GM12873 (cell line): Measurements from ENCODE around the gene MRPL49.

Experiments
- TF ChIP-seq, protein P1 (sequence below): IDR thresholded peaks from 2 replicates; pipeline ENCODE4 v1.5.1; 2012; ENCODE audit warnings: low read depth, mild to moderate bottlenecking, moderate library complexity, low read length, control low read depth; ENCODE audit not compliant: insufficient read depth; ENCODE audit errors: missing control alignments

MRPL49 gene

DNA sequence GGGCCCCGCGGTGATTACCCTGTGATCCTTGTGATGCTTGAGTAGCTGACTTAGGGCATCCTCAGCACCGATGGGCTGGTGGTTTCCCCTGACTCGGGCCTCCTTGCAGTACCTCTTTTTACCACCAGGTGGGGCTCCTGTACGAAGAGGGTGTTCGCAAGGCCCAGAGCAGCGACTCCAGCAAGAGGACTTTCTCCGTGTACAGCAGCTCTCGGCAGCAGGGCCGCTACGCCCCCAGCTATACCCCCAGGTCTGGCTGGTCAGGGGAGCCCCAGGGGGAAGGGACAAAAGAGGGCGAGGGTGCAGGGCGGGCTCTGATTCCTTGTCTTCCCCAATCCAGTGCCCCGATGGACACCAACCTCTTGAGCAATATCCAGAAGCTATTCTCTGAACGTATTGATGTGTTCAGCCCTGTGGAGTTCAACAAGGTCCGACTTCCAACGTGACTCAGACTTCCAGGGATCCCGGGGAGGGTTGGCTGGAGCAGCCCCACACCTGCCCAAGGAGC is 11.7 kb upstream of the MRPL49 start:
- TF ChIP-seq, protein P1, sequence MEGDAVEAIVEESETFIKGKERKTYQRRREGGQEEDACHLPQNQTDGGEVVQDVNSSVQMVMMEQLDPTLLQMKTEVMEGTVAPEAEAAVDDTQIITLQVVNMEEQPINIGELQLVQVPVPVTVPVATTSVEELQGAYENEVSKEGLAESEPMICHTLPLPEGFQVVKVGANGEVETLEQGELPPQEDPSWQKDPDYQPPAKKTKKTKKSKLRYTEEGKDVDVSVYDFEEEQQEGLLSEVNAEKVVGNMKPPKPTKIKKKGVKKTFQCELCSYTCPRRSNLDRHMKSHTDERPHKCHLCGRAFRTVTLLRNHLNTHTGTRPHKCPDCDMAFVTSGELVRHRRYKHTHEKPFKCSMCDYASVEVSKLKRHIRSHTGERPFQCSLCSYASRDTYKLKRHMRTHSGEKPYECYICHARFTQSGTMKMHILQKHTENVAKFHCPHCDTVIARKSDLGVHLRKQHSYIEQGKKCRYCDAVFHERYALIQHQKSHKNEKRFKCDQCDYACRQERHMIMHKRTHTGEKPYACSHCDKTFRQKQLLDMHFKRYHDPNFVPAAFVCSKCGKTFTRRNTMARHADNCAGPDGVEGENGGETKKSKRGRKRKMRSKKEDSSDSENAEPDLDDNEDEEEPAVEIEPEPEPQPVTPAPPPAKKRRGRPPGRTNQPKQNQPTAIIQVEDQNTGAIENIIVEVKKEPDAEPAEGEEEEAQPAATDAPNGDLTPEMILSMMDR, result peak; percentile 98

- TF ChIP-seq, protein P1, result peak; percentile 5
Measured at GRCh38 chr11:65111159-65111743, 10.9 kb upstream of the MRPL49 start.

DNA sequence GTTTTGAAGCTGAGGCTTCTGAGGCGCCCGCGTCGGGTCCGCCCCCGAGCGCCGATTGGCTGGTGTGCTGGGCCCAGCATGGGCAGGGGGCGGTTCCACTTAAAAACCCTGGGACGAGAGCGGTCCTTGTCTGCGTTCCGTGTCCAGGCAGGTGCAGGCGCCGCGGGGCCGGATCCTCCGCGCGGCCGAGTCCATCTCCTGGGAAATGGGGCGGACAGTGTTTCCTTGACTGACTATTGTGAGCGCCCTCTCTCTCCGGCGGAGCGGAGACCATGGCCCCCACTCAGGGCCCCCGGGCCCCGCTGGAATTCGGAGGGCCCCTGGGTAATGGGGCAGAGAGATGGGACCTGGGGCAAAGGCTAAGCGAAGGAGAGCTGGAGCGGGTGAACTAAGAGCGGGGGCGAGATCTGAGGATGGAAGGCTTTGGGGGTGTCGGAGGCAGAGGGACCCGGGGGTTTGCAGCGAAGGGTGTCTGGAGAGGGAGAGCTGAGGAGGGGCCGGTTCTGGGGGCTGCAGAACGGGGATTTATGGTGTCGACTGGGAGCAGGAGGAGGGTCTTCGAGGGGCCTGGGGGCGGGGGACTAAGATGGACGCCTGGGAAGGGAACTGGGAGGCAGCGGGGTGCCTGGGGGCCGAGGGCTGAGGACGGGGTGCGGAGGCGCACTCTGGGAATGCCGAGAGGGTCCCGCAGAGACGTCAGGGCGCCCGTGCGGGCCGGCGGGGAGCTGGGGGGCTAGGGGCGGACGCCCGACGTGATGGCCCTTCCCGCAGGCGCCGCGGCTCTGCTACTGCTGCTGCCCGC is 10.2 kb upstream of the MRPL49 start, which contains the start of gene TM7SF2:
Gene TM7SF2 (plus strand): TSS at position 129 of the 802 bp plus-strand sequence. CDS start 144 bp downstream, at position 273.
- TF ChIP-seq, protein P1, result no peak

DNA sequence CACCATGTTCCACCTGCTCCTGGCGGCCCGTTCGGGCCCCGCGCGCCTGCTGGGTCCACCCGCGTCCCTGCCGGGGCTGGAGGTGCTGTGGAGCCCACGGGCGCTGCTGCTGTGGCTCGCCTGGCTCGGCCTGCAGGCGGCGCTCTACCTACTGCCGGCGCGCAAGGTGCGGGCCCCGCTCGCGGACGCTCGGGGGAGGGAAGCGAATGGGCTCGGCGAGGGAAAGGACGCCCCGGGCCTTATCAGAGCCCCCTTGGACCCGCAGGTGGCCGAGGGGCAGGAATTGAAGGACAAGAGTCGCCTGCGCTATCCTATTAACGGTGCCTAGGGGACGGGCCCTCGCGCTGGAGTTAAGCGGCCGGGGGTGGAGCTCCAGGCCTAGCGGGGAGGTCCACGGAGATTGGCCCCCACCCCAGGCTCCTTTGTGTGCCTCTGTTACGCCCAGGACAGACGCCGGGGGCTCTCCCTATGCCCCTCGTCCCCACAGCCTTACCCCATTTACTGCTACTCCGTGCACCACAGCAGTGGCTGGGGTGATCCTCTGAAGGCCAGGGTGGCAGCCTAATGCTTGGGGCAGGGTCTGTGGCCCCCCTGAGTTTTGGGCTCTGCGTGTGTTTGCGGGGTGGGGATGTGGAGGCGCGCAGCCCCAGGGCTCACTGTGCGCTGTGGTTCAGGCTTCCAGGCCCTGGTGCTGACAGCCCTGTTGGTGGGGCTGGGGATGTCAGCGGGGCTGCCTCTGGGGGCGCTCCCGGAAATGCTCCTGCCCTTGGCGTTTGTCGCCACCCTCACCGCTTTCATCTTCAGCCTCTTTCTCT is 9.4 kb upstream of the MRPL49 start:
- TF ChIP-seq, protein P1, result peak; percentile 89

- TF ChIP-seq, protein P1, result no peak
Measured at GRCh38 chr11:65113361-65113756, 8.8 kb upstream of the MRPL49 start.

DNA sequence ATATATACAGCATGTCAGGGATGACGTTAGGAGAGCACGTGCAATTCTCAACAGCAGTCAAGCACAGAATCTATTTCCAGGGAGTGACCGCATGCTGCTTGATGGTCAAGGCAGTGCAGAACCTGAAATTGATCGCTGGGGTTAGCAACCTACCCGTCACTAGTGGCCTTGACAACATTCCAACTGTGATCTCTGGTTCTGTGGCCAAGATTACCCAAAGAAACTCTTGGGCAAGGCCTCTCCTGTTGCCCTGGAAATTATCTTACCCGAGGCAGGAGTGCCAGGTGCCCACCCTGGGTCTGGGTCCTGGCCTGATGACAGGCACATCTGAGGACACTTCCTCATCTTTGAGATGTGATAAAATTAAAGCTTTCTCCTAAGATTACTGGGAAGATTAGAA is 8.3 kb upstream of the MRPL49 start:
- TF ChIP-seq, protein P1, result no peak
